Adipose tissue (tissue), 3 donors: ENCODE data around the gene ARHGEF7. TPM values are rescaled to one million over a fixed set of nuclear protein-coding genes. Genes with fewer than 3 reads are reported as not detected.

Experiments used
- H3K27ac ChIP-seq: one replicate; pipeline ENCODE4 v1.5.1; 2013; ENCODE audit warnings: low read depth, low read length
- WGBS, 3 donors: extraction: QIAGEN DNeasy Blood & Tissue Kit; methylation state at CpG; one replicate each; pipeline ENCODE4 v1.1.7; 2013; 5-methylcytosine and 5-hydroxymethylcytosine counted together
- polyA plus RNA-seq, 3 donors: library from polyadenylated mRNA; stranded (reverse); fragments of 200-250 nt; gene quantifications; one replicate each; pipeline ENCODE4 v1.2.3, GENCODE V29; 2013
- donor health status: healthy with polysubstance abuse.
- donor health status: Bipolar disorder and iron deficiency.
- donor health status: healthy.

ARHGEF7 gene
- polyA plus RNA-seq, 3 donors: 14.0 to 41.9 (median 27.8) TPM

DNA sequence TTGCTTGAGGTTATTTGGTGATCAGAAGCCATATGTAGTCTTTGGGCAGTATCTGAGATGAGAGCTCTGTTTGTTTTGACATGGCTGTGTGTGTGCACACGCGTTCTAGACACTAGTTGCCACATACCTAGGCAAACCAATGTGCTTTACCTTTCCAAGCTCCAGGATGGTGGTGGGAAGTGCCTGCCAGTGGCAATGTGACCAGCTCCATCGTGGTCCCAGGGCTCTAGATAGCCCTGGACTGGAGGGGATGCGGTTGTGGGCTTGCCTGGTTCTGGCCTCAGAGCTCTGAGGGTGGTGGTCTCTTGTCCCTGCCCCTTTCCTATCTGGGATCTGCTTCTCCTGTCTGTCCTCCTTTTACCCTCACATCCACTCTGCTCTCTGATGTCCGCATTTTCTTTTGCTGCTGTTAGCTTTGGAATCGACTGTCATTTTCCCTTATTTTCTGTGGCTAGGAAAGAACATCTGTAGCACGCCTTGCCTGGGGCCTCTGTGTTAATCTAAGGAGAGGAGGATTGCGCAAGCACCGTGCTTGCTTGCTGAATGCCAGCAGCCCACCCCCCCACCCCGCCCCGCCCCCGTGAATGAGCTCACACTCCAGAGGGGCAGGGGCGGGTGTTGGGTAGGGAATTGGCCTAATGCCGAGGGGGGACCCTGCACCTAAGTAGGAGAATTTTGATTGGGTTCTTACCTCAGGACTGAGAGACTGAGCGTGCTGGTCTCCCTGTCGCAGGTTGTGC, 89.5 kb downstream of the ARHGEF7 start:
- H3K27ac ChIP-seq: no peak overlapping the region
- 27 to 43% (median 40%) methylated on average over 16 of the region's 16 CpGs for WGBS, 3 donors

- 72 to 84% (median 84%) methylated on average over 12 of the region's 12 CpGs for WGBS, 3 donors
- H3K27ac ChIP-seq: no peak overlapping the region
Measured at GRCh38 chr13:111206148-111206547, 91.0 kb downstream of the ARHGEF7 start.

GRCh38 chr13:111209613-111210012, 94.5 kb downstream of the ARHGEF7 start:
- no peak overlapping the region for H3K27ac ChIP-seq
- 65 to 90% (median 86%) methylated on average over 9 of the region's 9 CpGs for WGBS, 3 donors

GRCh38 chr13:111210091-111210490, 95.0 kb downstream of the ARHGEF7 start:
- H3K27ac ChIP-seq: no peak overlapping the region
- WGBS, 3 donors: 64 to 67% (median 64%) methylated on average over 4 of the region's 4 CpGs

GRCh38 chr13:111210544-111211469, 95.7 kb downstream of the ARHGEF7 start:
- 53 to 56% (median 54%) methylated on average over 15 of the region's 15 CpGs for WGBS, 3 donors
- no peak overlapping the region for H3K27ac ChIP-seq

DNA sequence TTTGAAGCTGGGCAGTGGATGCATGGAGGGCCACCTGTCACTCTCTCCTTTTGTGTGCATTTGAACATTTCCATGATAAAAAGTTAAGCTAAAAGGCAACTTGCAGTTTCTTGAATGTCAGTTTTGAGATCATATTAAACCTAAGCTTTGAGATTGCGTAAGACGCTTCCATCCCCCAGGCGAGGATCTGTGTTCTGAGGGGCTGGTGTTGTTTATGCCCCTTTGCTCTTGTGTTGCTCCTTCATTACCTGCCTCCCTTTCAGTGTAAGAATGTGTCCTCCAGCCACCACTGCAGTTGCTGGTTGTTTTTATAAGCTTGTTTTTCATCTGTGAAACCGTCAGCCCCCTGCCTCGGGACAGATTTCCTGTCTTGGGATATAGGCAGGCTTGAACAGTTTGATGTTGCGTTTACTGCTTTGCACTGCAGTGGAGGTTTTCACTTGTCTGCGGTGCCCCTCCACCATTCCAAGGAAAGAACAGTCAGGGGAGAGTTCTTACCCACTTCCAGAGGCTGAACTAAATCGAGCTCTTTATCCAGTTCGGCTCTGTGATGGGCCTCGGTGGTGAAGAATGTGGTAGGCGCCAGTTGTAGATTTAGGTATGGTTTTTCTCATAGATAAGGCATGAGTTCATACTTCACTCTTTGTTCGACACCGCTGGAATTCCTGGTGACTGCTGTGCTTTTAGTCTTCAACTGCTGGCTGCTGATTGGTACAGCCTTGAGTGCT, 96.8 kb downstream of the ARHGEF7 start:
- H3K27ac ChIP-seq: no peak overlapping the region
- WGBS, 3 donors: 77 to 81% (median 81%) methylated on average over 13 of the region's 13 CpGs

DNA sequence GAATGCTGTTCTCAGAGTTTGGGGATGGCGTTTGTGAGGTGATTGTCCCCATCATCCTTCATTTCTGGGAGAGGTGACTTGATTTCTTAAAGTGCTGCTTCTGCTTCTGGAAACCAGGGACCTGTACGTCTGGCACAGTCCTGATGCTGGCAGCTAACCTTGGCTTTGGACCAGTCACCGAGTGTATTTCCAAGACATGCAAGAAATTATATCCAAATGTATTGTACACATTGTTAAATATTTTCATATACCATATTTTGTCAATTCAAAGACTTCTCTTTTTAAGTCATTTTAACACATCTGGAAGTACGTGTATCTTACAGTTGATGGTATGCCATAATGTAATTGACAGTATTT, 97.4 kb downstream of the ARHGEF7 start:
- WGBS, 3 donors: 52 to 69% (median 69%) methylated on average over 4 of the region's 4 CpGs
- H3K27ac ChIP-seq: no peak overlapping the region

- 71 to 81% (median 72%) methylated on average over 22 of the region's 22 CpGs for WGBS, 3 donors
- H3K27ac ChIP-seq: no peak overlapping the region
Measured at GRCh38 chr13:111213964-111214726, 99.0 kb downstream of the ARHGEF7 start.

GRCh38 chr13:111215081-111216047, 100.3 kb downstream of the ARHGEF7 start:
- whole genome bisulfite sequencing, 3 donors: 80 to 83% (median 80%) methylated on average over 19 of the region's 19 CpGs

GRCh38 chr13:111216166-111216960, 101.3 kb downstream of the ARHGEF7 start:
- H3K27ac ChIP-seq: no peak overlapping the region
- WGBS, 3 donors: 79 to 85% (median 81%) methylated on average over 13 to 15 of the region's 15 CpGs

More at GRCh38 chr13:111215081-111216047, 100.3 kb downstream of the ARHGEF7 start:
- no peak overlapping the region for H3K27ac ChIP-seq

GRCh38 chr13:111217641-111218040, 102.5 kb downstream of the ARHGEF7 start:
- WGBS, 3 donors: 56 to 69% (median 68%) methylated on average over 13 of the region's 13 CpGs
- H3K27ac ChIP-seq: no peak overlapping the region

- 9 to 45% (median 29%) methylated on average over 4 of the region's 4 CpGs for WGBS, 3 donors
- no peak overlapping the region for H3K27ac ChIP-seq
Measured at GRCh38 chr13:111219280-111219679, 104.2 kb downstream of the ARHGEF7 start.

- no peak overlapping the region for H3K27ac ChIP-seq
- WGBS, 3 donors: 78 to 82% (median 81%) methylated on average over 8 of the region's 8 CpGs
Measured at GRCh38 chr13:111219950-111220349, 104.8 kb downstream of the ARHGEF7 start.

DNA sequence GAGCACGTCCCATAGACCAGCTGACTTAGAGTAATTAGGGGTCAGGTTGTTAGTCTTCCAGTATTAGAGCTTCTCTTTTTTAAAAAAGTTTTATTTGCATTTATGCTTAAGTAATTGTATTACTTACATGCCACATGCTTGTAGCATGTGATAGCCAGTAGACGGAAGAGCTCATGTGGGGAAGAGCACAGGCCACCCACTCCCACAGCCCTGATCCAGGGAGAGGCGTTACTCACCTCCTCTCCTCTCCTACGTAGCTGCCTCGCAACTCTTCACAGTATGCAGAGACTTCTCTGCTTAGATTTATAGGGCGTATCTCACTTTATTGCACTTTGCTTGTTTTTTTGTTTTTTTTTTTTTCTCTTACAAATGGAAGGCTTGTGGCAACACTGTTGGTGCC, 110.1 kb downstream of the ARHGEF7 start:
- WGBS, 3 donors: 87 to 93% (median 88%) methylated on average over 6 of the region's 6 CpGs
- H3K27ac ChIP-seq: no peak overlapping the region

GRCh38 chr13:111225810-111226546, 110.9 kb downstream of the ARHGEF7 start:
- H3K27ac ChIP-seq: no peak overlapping the region
- WGBS, 3 donors: 74 to 88% (median 79%) methylated on average over 7 of the region's 7 CpGs

DNA sequence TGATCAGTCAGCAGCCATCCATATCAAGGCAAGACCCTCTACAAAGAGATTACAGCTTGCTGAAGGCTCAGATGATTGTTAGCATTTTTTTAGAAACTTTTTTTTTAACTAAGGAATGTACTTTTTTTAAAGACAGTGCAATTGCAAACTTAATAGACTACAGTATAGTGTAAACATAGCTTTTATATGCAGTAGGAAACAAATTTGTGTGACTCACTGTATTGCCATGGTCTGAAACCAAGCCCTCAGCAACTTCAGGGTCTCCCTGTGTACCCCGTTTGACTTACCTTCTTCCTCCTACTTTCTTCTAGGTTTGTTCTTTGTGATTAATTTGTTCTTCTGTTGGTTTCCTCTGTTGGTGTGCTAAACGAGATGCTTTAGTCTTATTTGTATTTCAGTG, 112.3 kb downstream of the ARHGEF7 start:
- WGBS, 3 donors: 76 to 83% (median 77%) methylated on average over 2 of the region's 2 CpGs
- H3K27ac ChIP-seq: no peak overlapping the region
